ENCODE measurements around the gene ELP6. TPM values are rescaled to one million over a fixed set of nuclear protein-coding genes. Genes with fewer than 3 reads are reported as not detected.
A peak's percentile ranks its signal among the peaks of the same experiment; 100 is the strongest.
"Not testable (repeated sequence)": the region's sequence is repeated elsewhere in the genome, so short reads cannot be mapped to it uniquely, and the experiment has no call there.

Gene ELP6
- total and polyA plus RNA-seq, 9 of the 15 experiments (the other 6 are each of a cell fraction or from before 2014, with no cell fraction given): 76.9 to 198 (median 83.3) TPM

GRCh38 chr3:47481763-47482162 lies 31.7 kb downstream of the ELP6 start (continued):
- TF ChIP-seq EP300 (IDR thresholded peaks at IDR 0.05; ENCODE audit: low read length) (peak; percentile 92), NFIC (IDR thresholded peaks at IDR 0.05) (peak; percentile 78), ARID3A (IDR thresholded peaks at IDR 0.05; ENCODE audit: borderline replicate concordance, low read depth, low read length) (peak; percentile 57; the same call in 1 of the 2 replicates), CBFA2T2 (conservative IDR thresholded peaks at IDR 0.05) (peak; percentile 95), HMGN3 (IDR thresholded peaks at IDR 0.05; ENCODE audit: borderline replicate concordance, extremely low read depth, insufficient read length, low read depth, low read length) (peak; percentile 42), ZBTB7A (IDR thresholded peaks at IDR 0.05; ENCODE audit: borderline replicate concordance, control insufficient read depth, low read depth, low read length) (peak; percentile 46; the same call in 1 of the 2 replicates), RNF2 (IDR thresholded peaks at IDR 0.05) (peak; percentile 74; the same call in 1 of the 2 replicates), CEBPB (tag; IDR thresholded peaks at IDR 0.05) (peak; percentile 60), HDAC2 (IDR thresholded peaks at IDR 0.05) (0 out of 2 replicates have a peak, but pooled peaks have one; percentile 26)

- H4K20me1 ChIP-seq (replicated peaks; ENCODE audit: control insufficient read depth, insufficient read depth, low read length); H3K9me1 ChIP-seq (ENCODE audit: control insufficient read depth, insufficient read depth, low read length); FAIRE-seq; DNase-seq (ENCODE audit: extremely low read depth in 1 of 4, low spot score in 3 of 4); in situ Hi-C loops (cut with MboI); H2AFZ ChIP-seq (ENCODE audit: low read depth, low read length); H3K27ac ChIP-seq (ENCODE audit: extremely low read depth, low read depth, low read length); H3K4me3 ChIP-seq; H3K27me3 ChIP-seq (ENCODE audit: control insufficient read depth in 2 of 2, insufficient read depth in 2 of 2, low read length in 2 of 2); BruUV-seq (replicated peaks); H3K36me3 ChIP-seq (ENCODE audit: control insufficient read depth, insufficient read depth, low read length); intact Hi-C loops (cut with micrococcal nuclease); H3K9ac ChIP-seq (ENCODE audit: insufficient read depth in 1 of 2, low read depth in 2 of 2, low read length in 2 of 2); ATAC-seq; H3K9me3 ChIP-seq (replicated peaks; ENCODE audit: control insufficient read depth, insufficient read depth, low read depth, low read length); TF ChIP-seq NR2C1 (IDR thresholded peaks at IDR 0.05): not testable (repeated sequence)
- Histone ChIP-seq H3K79me2 (ENCODE audit: control insufficient read depth, insufficient read depth, low read length) (peaks cover 14% of the 10 kb centered on the region), H3K4me1 (replicated peaks in 1 of 2; ENCODE audit: control insufficient read depth in 2 of 2, insufficient read depth in 2 of 2, low read length in 2 of 2) (peaks cover 32 to 64% of the 10 kb centered on the region in 2 experiments), H3K4me2 (ENCODE audit: insufficient read depth, low read length) (peak overlapping the region; percentile 16; the same call in 1 of the 2 replicates)
- POLR2A ChIA-PET: interaction anchor here (0.7 to 1.5 kb wide), 5 partner anchors 9 to 71 kb away, joined by 3 to 8 read pairs (median 3); no protein-coding TSS in a partner anchor
- CTCF ChIA-PET (ENCODE audit: low intra/inter-chr PET ratio): interaction anchor here (0.6 kb wide), 1 partner anchor 629 kb away, joined by 3 read pairs; no protein-coding TSS in a partner anchor
- WGBS (ENCODE audit: insufficient coverage, low coverage, missing lambda C conversion rate): 72% methylated on average over 5 of the region's 6 CpGs
- peak; percentile 76 for TF ChIP-seq MECOM (CRISPR knock-in tag; IDR thresholded peaks at IDR 0.05)
- TF ChIP-seq NR2C1 (tag; IDR thresholded peaks at IDR 0.05): peak; percentile 21; the same call in 1 of the 2 replicates
- TF ChIP-seq PPARD (CRISPR knock-in tag; IDR thresholded peaks at IDR 0.05): 0 out of 2 replicates have a peak, but pooled peaks have one; percentile 42
- TF ChIP-seq KLF6 (CRISPR knock-in tag; IDR thresholded peaks at IDR 0.05; ENCODE audit: borderline replicate concordance): peak; percentile 75; the same call in 1 of the 2 replicates
- 0 out of 2 replicates have a peak, but pooled peaks have one; percentile 27 for TF ChIP-seq HDAC8 (tag; IDR thresholded peaks at IDR 0.05)
- peak; percentile 56; the same call in 1 of the 2 replicates for TF ChIP-seq ZNF76 (CRISPR knock-in tag; IDR thresholded peaks at IDR 0.05; ENCODE audit: borderline replicate concordance)
- peak; percentile 83 for TF ChIP-seq PTRF (tag; IDR thresholded peaks at IDR 0.05)
- peak; percentile 80 for TF ChIP-seq ZNF668 (CRISPR knock-in tag; IDR thresholded peaks at IDR 0.05)
- TF ChIP-seq CXXC5 (CRISPR knock-in tag; IDR thresholded peaks at IDR 0.05): peak; percentile 48
- TF ChIP-seq, protein P1, sequence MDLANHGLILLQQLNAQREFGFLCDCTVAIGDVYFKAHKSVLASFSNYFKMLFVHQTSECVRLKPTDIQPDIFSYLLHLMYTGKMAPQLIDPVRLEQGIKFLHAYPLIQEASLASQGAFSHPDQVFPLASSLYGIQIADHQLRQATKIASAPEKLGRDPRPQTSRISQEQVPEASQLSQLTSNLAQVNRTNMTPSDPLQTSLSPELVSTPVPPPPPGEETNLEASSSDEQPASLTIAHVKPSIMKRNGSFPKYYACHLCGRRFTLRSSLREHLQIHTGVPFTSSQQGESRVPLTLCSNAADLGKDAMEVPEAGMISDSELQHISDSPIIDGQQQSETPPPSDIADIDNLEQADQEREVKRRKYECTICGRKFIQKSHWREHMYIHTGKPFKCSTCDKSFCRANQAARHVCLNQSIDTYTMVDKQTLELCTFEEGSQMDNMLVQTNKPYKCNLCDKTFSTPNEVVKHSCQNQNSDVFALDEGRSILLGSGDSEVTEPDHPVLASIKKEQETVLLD (IDR thresholded peaks at IDR 0.05): 0 out of 2 replicates have a peak, but pooled peaks have one; percentile 11
Observed at GRCh38 chr3:47480267-47480666, 33.2 kb downstream of the ELP6 start.
